ENCODE results near the gene HNRNPA2B1. TPM values are rescaled to one million over a fixed set of nuclear protein-coding genes. Genes with fewer than 3 reads are reported as not detected.

Gene HNRNPA2B1
- total RNA-seq, 1 experiment from 2014 or later: 1,101 TPM

DNA sequence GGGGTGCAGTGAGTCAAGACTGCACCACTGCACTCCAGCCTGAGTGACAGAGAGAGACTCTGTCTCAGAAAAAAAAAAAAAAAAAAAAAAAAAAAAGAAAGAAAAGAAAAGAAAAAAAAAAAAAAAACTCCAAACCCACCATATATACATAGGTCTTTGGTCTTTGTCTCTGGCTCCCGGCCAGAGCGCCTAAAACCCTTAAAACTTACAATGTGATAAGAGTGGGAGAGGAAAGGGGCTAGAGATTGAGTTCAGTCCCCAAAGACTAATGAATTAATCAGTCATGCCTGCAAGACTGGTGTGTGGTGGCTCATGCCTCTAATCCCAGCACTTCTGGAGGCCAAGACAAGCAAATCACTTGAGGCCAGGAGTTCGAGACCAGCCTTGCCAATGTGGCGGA, 55.3 kb downstream of the HNRNPA2B1 start (continued):
- TF ChIP-seq, protein P1, sequence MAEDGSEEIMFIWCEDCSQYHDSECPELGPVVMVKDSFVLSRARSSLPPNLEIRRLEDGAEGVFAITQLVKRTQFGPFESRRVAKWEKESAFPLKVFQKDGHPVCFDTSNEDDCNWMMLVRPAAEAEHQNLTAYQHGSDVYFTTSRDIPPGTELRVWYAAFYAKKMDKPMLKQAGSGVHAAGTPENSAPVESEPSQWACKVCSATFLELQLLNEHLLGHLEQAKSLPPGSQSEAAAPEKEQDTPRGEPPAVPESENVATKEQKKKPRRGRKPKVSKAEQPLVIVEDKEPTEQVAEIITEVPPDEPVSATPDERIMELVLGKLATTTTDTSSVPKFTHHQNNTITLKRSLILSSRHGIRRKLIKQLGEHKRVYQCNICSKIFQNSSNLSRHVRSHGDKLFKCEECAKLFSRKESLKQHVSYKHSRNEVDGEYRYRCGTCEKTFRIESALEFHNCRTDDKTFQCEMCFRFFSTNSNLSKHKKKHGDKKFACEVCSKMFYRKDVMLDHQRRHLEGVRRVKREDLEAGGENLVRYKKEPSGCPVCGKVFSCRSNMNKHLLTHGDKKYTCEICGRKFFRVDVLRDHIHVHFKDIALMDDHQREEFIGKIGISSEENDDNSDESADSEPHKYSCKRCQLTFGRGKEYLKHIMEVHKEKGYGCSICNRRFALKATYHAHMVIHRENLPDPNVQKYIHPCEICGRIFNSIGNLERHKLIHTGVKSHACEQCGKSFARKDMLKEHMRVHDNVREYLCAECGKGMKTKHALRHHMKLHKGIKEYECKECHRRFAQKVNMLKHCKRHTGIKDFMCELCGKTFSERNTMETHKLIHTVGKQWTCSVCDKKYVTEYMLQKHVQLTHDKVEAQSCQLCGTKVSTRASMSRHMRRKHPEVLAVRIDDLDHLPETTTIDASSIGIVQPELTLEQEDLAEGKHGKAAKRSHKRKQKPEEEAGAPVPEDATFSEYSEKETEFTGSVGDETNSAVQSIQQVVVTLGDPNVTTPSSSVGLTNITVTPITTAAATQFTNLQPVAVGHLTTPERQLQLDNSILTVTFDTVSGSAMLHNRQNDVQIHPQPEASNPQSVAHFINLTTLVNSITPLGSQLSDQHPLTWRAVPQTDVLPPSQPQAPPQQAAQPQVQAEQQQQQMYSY (CRISPR knock-in tag; IDR thresholded peaks at IDR 0.05): no peak
- TF ChIP-seq, protein P2, sequence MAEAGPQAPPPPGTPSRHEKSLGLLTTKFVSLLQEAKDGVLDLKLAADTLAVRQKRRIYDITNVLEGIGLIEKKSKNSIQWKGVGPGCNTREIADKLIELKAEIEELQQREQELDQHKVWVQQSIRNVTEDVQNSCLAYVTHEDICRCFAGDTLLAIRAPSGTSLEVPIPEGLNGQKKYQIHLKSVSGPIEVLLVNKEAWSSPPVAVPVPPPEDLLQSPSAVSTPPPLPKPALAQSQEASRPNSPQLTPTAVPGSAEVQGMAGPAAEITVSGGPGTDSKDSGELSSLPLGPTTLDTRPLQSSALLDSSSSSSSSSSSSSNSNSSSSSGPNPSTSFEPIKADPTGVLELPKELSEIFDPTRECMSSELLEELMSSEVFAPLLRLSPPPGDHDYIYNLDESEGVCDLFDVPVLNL (CRISPR knock-in tag; IDR thresholded peaks at IDR 0.05; ENCODE audit: borderline replicate concordance, low read depth): no peak
- TF ChIP-seq, protein P3, sequence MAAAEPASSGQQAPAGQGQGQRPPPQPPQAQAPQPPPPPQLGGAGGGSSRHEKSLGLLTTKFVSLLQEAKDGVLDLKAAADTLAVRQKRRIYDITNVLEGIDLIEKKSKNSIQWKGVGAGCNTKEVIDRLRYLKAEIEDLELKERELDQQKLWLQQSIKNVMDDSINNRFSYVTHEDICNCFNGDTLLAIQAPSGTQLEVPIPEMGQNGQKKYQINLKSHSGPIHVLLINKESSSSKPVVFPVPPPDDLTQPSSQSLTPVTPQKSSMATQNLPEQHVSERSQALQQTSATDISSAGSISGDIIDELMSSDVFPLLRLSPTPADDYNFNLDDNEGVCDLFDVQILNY (CRISPR knock-in tag; IDR thresholded peaks at IDR 0.05): no peak
- TF ChIP-seq, protein P4, sequence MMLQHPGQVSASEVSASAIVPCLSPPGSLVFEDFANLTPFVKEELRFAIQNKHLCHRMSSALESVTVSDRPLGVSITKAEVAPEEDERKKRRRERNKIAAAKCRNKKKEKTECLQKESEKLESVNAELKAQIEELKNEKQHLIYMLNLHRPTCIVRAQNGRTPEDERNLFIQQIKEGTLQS (CRISPR knock-in tag; conservative IDR thresholded peaks at IDR 0.05): no peak
- TF ChIP-seq ZNF512 (CRISPR knock-in tag; IDR thresholded peaks at IDR 0.05; ENCODE audit: borderline replicate concordance) (no peak), ZNF232 (CRISPR knock-in tag; IDR thresholded peaks at IDR 0.05) (no peak), RORB (CRISPR knock-in tag; IDR thresholded peaks at IDR 0.05) (no peak), KAT7 (CRISPR knock-in tag; IDR thresholded peaks at IDR 0.05; ENCODE audit: borderline replicate concordance) (no peak), NFYB (CRISPR knock-in tag; conservative IDR thresholded peaks at IDR 0.05; ENCODE audit: low read depth) (no peak)

DNA sequence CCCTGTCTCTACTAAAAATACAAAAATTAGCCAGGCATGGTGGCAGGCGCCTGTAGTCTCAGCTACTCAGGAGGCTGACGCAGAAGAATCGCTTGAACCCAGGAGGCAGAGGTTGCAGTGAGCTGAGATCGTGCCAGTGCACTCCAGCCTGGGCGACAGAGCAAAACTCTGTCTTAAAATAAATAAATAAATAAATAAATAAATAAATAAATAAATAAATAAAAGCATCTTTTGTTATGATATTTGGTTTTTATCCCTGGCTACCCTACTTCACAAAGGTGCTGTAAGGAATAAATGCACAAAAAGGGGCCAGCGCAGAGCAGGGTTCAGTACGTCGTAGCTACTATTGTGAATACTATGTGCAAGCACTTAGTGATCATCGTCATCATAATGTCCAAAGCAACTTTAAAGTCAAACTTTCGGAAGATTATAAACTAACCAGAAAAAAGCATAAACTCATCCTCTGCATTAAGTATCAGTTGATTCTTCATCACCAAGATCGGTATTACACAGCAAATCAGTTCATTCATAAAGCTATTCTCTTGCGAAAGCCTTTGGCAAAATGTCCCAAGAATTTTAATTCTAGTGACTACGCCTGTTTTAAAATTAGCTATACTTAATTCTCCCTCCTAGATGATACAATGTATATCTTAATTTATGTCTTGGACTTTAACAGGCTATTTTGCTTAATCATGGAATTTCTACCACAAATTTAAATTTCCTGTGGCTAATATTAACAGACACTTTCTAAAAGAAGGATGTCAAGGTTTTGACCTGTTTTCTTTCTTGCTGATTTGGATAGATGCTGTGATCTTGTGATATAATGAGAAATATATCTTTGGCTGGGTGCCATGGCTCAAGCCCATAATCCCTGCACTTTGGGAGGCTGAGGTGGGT, 56.1 kb downstream of the HNRNPA2B1 start:
- TF ChIP-seq TEAD4 (CRISPR knock-in tag; IDR thresholded peaks at IDR 0.05): no peak
- TF ChIP-seq CREB1 (CRISPR knock-in tag; IDR thresholded peaks at IDR 0.05): no peak
- TF ChIP-seq SOX15 (CRISPR knock-in tag; IDR thresholded peaks at IDR 0.05): no peak
- TF ChIP-seq, protein P3 (CRISPR knock-in tag; IDR thresholded peaks at IDR 0.05): no peak
- no peak for TF ChIP-seq SMAD3 (CRISPR knock-in tag; IDR thresholded peaks at IDR 0.05; ENCODE audit: borderline replicate concordance)
- TF ChIP-seq FOXK1 (CRISPR knock-in tag; IDR thresholded peaks at IDR 0.05): no peak
- TF ChIP-seq, protein P5, sequence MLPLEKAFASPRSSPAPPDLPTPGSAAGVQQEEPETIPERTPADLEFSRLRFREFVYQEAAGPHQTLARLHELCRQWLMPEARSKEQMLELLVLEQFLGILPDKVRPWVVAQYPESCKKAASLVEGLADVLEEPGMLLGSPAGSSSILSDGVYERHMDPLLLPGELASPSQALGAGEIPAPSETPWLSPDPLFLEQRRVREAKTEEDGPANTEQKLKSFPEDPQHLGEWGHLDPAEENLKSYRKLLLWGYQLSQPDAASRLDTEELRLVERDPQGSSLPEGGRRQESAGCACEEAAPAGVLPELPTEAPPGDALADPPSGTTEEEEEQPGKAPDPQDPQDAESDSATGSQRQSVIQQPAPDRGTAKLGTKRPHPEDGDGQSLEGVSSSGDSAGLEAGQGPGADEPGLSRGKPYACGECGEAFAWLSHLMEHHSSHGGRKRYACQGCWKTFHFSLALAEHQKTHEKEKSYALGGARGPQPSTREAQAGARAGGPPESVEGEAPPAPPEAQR (CRISPR knock-in tag; IDR thresholded peaks at IDR 0.05): no peak
- TF ChIP-seq CREM (CRISPR knock-in tag; IDR thresholded peaks at IDR 0.05): no peak
- TF ChIP-seq HMGXB4 (CRISPR knock-in tag; IDR thresholded peaks at IDR 0.05): no peak
- TF ChIP-seq, protein P6, sequence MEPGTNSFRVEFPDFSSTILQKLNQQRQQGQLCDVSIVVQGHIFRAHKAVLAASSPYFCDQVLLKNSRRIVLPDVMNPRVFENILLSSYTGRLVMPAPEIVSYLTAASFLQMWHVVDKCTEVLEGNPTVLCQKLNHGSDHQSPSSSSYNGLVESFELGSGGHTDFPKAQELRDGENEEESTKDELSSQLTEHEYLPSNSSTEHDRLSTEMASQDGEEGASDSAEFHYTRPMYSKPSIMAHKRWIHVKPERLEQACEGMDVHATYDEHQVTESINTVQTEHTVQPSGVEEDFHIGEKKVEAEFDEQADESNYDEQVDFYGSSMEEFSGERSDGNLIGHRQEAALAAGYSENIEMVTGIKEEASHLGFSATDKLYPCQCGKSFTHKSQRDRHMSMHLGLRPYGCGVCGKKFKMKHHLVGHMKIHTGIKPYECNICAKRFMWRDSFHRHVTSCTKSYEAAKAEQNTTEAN (CRISPR knock-in tag; IDR thresholded peaks at IDR 0.05): no peak
- peaks cover 5% of the 10 kb centered on the region; the same call in 1 of the 2 replicates for H3K4me1 Mint-ChIP-seq
- ATAC-seq (no peak), DNase-seq (ENCODE audit: low spot score) (no peak)
- H3K27ac Mint-ChIP-seq: no peak overlapping the region
- peaks cover 4% of the 10 kb centered on the region for H3K27me3 Mint-ChIP-seq (ENCODE audit: low read depth)
- peaks cover 14% of the 10 kb centered on the region for H3K36me3 Mint-ChIP-seq
- H3K9me3 Mint-ChIP-seq: peaks cover 9% of the 10 kb centered on the region
- POLR2A ChIA-PET: no interaction called here
- CTCF ChIA-PET: no interaction called here
- H3K4me3 Mint-ChIP-seq: no peak overlapping the region
